DND-41 (cell line): ENCODE results near the gene TUBGCP3.

ENCODE experiments used
- CTCF ChIP-seq: IDR thresholded peaks from 2 replicates; pipeline ENCODE4 v1.5.1; 2012; ENCODE audit warnings: borderline replicate concordance, low read length, moderate library complexity, mild to moderate bottlenecking; ENCODE audit not compliant: poor library complexity, severe bottlenecking; ENCODE audit errors: extremely low read depth
- EZH2 ChIP-seq: IDR thresholded peaks from 3 replicates; pipeline ENCODE4 v1.6.1; 2012; ENCODE audit warnings: borderline replicate concordance, low read depth, mild to moderate bottlenecking, moderate library complexity, low read length, inconsistent platforms; ENCODE audit not compliant: severe bottlenecking

- TF ChIP-seq CTCF (no peak), EZH2 (no peak)
These were observed 106.5 kb downstream of the TUBGCP3 start for GRCh38 chr13:112481458-112481857.
